ENCODE measurements around the gene MMP13. TPM values are rescaled to one million over a fixed set of nuclear protein-coding genes. Genes with fewer than 3 reads are reported as not detected.

Gene MMP13
- 0.04 to 0.08 TPM in 2 of 5 replicates, not detected in the others for total RNA-seq (2022; extraction: Qiagen RNA extraction)

GRCh38 chr11:102955624-102956023 is at the start of gene MMP13:
MMP13 (minus strand) TSS chr11:102955732; CDS start chr11:102955705, 27 bp downstream.

Other genes starting within 250 kb of the MMP13 start
- not detected in 5 replicates for gene MMP27, start 250.0 kb downstream of the MMP13 start, total RNA-seq (2022; extraction: Qiagen RNA extraction)
- gene MMP8, start 230.8 kb downstream of the MMP13 start, total RNA-seq (2022; extraction: Qiagen RNA extraction), result not detected in 5 replicates
- 0.54 to 2.5 TPM (median 0.72 TPM) in 5 replicates for gene MMP10, start 175.1 kb downstream of the MMP13 start, total RNA-seq (2022; extraction: Qiagen RNA extraction)
- 0.68 to 1.6 TPM (median 0.73 TPM) in 5 replicates for gene MMP1, start 157.6 kb downstream of the MMP13 start, total RNA-seq (2022; extraction: Qiagen RNA extraction)
- gene MMP3, start 112.1 kb downstream of the MMP13 start, total RNA-seq (2022; extraction: Qiagen RNA extraction), result 0.07 to 0.27 TPM (median 0.09 TPM) in 3 of 5 replicates, not detected in the others
- gene MMP12, start 80.8 kb downstream of the MMP13 start, total RNA-seq (2022; extraction: Qiagen RNA extraction), result 0.05 to 0.08 TPM (median 0.06 TPM) in 4 of 5 replicates, not detected in the other
- gene DCUN1D5, start 136.4 kb upstream of the MMP13 start, total RNA-seq (2022; extraction: Qiagen RNA extraction), result 60.5 to 64.0 TPM (median 62.2 TPM) in 5 replicates
- 4.4 to 6.2 TPM (median 5.1 TPM) in 5 replicates for gene DYNC2H1, start 153.7 kb upstream of the MMP13 start, total RNA-seq (2022; extraction: Qiagen RNA extraction)

Data from A549 treated with AZD2906 at 1 μM for 4 hours (cell line).